ENCODE results near the gene ADCY1.

DNA sequence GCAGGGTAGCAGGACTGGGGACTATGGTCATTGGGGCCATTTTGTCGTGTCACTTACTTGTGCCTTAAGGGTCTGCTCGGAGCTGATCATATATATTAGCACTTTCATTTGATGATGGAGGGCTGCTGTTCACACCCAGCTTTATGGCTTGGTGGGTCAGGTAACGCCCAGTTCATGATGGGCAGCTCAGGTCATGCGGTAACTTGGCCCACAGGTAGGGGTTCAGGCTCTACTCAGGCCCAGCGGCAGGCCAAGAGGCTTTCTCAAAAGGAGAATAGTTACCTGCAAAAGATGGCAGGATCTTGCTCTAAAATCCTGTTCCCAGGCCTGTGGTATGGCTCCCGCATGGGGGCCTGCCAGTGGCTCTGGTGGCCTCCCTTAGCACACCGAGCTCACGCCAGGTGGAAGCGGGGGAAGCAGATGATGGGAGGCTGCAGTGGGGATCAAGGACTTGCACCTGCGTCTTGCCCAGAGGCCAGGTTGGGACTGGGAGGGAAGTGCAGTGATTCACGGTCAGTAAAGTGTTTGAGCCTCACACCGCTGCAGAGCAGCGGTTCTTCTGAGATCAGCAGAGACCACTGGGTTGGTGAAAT is 109.5 kb downstream of the ADCY1 start:
- TF ChIP-seq, protein P1, sequence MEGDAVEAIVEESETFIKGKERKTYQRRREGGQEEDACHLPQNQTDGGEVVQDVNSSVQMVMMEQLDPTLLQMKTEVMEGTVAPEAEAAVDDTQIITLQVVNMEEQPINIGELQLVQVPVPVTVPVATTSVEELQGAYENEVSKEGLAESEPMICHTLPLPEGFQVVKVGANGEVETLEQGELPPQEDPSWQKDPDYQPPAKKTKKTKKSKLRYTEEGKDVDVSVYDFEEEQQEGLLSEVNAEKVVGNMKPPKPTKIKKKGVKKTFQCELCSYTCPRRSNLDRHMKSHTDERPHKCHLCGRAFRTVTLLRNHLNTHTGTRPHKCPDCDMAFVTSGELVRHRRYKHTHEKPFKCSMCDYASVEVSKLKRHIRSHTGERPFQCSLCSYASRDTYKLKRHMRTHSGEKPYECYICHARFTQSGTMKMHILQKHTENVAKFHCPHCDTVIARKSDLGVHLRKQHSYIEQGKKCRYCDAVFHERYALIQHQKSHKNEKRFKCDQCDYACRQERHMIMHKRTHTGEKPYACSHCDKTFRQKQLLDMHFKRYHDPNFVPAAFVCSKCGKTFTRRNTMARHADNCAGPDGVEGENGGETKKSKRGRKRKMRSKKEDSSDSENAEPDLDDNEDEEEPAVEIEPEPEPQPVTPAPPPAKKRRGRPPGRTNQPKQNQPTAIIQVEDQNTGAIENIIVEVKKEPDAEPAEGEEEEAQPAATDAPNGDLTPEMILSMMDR (IDR thresholded peaks at IDR 0.05; ENCODE audit: low read length): no peak
- TF ChIP-seq EZH2phosphoT487 (IDR thresholded peaks at IDR 0.05; ENCODE audit: low read length): no peak
- TF ChIP-seq EZH2 (optimal IDR thresholded peaks at IDR 0.05; ENCODE audit: low read depth, low read length): no peak
